HuH-7 (cell line): ENCODE data around the gene BBC3.
A peak's percentile ranks its signal among the peaks of the same experiment; 100 is the strongest.

Experiments used
- DNase-seq: peaks from one replicate; pipeline ENCODE4 v3.0.0; 2011; ENCODE audit warnings: low spot score

Gene BBC3

GRCh38 chr19:47231215-47232054, 436 bp upstream of the BBC3 start:
- peak; percentile 73 for DNase-seq

GRCh38 chr19:47230054-47230920, 712 bp downstream of the BBC3 start:
- DNase-seq = peak; percentile 67

- DNase-seq = no peak
These were observed 1.3 kb downstream of the BBC3 start for GRCh38 chr19:47229676-47230053.

GRCh38 chr19:47228937-47229675, 1.9 kb downstream of the BBC3 start:
- DNase-seq = no peak

- DNase-seq = no peak
These were observed 2.6 kb downstream of the BBC3 start for GRCh38 chr19:47228168-47228936.

- DNase-seq = peak; percentile 90
These were observed 3.4 kb downstream of the BBC3 start for GRCh38 chr19:47227352-47228167.

DNA sequence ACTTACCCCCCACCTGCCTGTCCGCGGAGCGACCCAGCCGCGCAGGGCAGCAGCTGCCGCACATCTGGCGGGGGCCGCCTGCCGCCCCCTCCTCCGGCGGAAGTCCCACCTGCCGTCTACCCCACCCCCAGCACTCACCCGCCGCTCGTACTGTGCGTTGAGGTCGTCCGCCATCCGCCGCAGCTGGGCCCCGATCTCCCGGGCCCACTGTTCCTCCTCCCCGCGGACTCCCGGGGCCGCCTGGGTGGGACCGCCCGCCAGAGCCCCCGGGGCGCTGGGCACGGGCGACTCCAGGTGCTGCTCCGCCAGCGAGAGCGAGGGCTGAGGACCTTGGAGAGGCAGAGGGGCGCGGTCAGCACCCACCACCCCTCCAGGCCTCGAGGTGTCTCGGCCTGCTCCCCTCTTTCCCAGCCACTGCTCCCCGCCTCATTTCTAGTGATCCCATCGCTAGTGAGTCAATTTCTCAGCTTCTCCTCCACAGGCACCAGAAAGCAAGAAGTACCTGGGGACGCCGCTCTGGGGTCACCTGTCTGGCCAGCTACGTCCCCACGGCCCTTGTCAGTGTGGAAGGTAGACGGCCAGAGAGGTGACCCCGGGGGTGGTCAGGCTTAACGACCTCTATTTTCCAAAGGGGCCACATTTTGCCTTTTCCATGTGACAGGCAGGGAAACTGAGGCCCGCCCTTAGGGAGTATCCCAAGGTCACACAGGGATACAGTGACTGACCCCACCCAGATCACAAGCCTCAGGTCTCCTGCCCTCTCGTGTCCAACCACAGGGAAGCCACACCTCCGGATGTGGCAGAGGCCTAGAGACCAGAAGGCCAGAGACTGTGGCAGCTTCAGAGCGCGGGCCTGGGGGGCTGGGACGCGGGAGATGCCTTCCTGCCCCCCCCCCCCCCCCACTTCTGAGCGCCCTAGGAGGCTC, 4.3 kb downstream of the BBC3 start:
- DNase-seq = peak; percentile 84

- DNase-seq = peak; percentile 89
These were observed 5.1 kb downstream of the BBC3 start for GRCh38 chr19:47225746-47226425.

DNA sequence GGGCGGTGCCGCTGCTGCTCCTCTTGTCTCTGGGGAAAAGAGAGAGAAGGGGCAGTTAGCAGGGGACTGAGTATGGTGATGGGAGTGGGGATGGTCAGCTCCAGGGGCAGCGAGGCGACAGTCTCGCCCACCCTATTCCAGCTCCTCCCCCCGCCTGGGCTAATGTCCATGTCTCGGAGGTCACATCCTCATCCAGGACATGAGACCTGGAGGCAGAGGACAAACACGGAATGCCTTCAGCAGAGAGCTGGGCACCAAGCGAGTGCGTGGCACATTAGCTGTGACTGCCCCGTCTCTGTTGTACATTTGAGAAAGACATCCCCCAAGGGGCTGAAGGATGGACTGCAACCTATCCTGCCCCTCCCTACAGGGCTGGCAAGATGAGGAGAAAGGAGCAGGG, 9.1 kb downstream of the BBC3 start:
- no peak for DNase-seq

DNA sequence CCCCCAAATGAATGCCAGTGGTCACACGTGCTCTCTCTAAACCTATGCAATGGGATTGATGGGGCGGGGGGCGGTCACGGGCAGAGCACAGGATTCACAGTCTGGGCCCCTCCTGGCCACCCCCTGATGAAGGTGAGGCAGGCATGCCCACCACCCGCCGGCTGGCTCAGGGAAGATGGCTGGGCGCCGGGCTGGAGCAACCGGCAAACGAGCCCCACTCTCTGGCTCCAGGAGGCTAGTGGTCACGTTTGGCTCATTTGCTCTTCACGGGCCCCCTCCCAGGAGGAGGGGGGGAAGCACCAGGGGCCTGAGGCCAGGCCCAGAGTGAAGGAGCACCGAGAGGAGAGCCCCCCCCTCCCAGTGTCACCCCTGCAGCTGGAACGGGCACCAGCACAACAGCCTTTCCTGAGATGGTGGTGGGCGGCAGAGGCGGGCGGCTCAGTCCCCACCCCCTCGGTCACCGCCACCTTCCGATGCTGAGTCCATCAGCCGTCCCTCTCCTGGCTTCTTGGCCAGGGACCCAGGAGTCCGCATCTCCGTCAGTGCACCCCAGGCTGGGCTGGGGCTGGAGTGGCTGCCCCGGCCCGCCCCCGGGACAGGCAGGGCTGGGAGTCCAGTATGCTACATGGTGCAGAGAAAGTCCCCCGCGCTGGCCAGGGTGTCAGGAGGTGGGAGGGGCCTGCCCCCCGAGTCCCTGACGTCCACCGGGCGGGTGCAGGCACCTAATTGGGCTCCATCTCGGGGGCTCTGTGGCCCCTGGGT, 9.7 kb downstream of the BBC3 start:
- DNase-seq = no peak

DNA sequence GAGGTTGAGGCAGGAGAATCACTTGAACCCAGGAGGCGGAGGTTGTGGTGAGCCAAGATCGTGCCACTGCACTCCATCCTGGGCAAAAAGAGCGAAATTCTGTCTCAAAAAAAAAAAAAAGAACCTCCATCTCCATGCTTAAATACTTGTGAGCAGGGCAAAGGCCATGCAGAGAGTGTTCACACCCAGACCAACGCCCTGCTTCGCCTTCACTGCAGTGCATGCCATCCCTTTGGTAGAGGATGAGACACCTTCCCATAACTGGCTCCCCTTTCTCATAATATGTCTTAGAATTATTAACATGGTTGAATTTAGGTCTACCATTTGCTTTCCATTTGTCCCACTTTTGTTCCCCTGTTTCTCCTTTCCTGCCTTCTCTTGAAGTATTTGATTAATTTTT, 15.4 kb downstream of the BBC3 start:
- DNase-seq = no peak

- DNase-seq = peak; percentile 70
These were observed 20.2 kb downstream of the BBC3 start for GRCh38 chr19:47210689-47211316.

GRCh38 chr19:47210180-47210490, 20.9 kb downstream of the BBC3 start:
- no peak for DNase-seq

- DNase-seq = no peak
These were observed 21.4 kb downstream of the BBC3 start for GRCh38 chr19:47209319-47210179.

DNA sequence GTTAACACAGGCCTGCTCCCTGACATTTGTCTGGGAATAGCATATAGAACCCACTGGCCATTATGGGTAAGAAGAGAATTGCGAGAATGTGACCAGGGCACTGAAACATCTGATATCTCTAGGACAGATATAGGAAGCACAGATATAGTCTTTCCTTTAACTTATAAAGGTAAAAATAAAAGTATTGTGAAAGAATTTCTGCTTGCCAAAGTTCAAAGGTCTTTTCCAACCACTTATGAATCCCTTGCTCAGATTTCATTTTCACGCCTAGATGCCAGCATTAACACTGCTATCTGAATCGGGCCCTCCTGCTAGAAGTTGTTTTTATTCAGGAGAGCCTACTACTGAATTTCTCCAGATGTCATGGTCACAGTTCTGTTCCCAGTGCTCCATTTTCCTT, 27.7 kb downstream of the BBC3 start:
- DNase-seq = no peak

- DNase-seq = no peak
These were observed 30.5 kb downstream of the BBC3 start for GRCh38 chr19:47200530-47200929.

DNA sequence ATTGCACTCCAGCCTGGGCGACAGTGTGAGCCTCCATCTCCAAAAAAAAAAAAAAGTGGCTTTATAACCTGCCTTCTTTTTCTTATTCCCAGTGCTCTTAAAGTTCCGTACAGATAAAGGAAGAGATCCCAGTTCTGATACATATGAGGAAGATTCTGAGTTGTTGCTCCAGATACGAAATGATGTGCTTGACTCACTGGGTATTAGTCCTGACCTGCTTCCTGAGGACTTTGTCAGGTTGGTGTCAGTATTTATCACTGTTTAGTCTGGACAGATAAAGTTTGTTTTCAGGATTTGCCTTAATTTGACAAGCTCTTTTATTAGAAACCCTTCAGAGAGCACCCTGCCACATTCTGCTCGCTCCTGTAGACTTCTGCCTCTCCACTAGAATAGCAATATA, 33.9 kb downstream of the BBC3 start:
- DNase-seq = no peak
